GM19463 (cell line): ENCODE measurements around the gene PRKCA.
A peak's percentile ranks its signal among the peaks of the same experiment; 100 is the strongest.

ENCODE experiments used
- ATAC-seq: cut with Tn5 transposase; IDR thresholded peaks from one replicate; pipeline ENCODE4 v1.9.1; 2021; ENCODE audit warnings: mild to moderate bottlenecking, moderate library complexity; ENCODE audit not compliant: unreplicated experiment

The PRKCA gene

DNA sequence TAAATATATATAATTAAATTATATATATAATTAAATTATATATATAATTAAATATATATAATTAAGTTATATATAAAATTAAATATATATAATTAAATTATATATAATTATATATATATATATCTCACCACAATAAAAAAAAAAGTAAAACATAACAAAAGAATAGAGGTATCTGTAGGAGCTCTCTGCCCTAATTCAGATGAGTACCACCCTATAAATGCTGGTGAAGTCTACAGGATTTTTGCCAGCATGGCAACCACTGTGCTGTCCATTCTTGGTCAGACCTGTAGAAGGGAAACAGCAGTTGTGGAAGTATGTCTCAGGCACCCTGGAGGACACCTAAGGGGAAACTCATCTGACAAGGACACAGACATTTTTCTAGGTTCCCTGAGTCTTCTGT is 259.7 kb downstream of the PRKCA start:
- ATAC-seq: no peak

DNA sequence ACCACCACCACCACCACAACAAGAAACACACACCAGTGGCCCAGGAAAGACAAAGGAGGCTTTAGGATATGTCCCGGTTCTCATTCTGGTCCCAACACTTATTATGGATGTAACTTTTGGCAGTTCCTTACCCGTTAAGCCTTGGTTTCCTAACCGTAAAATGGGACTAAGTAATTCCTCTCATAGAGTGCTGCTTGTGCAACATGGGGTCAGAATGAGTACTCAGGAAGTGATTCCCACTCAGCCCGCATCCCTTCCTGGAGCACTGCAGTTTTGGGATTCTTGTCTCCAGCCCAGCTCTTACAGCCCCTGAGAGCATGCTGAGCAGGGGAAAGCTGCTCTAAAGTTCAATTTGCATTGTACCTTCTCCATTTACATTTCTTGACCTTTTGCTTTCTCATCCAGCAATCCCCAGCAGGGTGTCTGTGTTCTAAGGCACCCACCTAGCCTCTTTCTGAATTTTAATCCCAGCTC is 262.6 kb downstream of the PRKCA start:
- ATAC-seq: no peak

DNA sequence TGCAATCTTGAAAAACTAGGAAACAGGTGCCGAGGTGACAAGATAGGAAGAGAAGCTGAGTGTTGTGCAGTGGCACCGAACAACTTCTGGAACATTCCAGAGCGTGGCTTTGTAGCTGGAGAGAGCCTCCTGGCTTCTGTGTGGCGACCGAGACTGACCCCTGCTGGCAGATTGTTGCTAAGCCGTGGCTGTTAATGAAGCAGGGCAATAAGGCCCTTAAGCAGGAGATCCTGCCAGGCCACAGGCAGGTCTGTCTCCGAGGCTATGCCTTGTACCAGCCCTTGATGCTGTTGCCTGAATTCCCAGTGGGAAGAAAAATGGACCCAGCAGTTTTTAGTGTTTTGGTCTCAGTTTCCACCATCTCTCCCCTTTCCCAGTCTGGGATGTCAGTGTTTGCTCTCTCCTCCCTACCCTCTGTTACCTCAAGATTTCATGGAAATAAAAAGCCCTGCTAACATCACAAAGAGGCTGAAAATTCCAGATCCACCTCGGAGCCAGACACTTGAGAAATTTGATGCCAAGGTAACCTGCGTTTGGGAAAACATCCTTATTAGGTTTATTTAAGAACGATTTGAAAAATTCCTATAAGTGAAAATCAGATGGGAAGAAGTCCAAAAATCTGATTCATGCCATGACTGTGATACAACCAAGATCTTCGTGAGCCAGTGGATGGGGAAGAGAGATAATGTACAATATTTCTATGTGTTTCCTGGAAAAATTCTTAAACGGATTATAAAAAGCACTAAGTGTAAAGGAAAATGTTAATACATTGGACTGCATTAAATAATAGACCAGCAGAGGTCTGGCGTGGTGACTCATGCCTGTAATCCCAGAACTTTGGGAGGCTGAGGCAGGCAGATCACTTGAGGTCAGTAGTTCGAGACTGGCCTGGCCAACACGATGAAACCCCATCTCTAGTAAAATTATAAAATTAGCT is 265.1 kb downstream of the PRKCA start:
- ATAC-seq: peak; percentile 54

DNA sequence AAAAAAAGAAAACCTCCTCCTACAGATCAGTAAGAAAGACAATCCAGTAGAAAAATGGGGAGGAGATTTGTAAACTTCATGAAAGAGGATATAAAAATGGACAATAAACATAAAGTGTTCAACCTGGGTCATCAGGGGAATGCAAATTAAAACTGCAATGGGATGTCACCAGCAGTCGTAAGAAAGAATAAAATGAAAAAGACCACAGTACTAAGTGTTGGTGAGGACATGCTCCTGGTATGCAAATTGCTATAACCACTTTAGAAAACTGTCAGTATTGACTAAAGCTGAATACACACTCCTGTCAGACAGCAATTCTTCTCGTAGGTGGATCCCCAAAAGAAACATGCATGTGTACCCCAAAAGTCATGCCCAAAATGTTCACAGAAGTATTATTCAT is 267.2 kb downstream of the PRKCA start:
- ATAC-seq: no peak

DNA sequence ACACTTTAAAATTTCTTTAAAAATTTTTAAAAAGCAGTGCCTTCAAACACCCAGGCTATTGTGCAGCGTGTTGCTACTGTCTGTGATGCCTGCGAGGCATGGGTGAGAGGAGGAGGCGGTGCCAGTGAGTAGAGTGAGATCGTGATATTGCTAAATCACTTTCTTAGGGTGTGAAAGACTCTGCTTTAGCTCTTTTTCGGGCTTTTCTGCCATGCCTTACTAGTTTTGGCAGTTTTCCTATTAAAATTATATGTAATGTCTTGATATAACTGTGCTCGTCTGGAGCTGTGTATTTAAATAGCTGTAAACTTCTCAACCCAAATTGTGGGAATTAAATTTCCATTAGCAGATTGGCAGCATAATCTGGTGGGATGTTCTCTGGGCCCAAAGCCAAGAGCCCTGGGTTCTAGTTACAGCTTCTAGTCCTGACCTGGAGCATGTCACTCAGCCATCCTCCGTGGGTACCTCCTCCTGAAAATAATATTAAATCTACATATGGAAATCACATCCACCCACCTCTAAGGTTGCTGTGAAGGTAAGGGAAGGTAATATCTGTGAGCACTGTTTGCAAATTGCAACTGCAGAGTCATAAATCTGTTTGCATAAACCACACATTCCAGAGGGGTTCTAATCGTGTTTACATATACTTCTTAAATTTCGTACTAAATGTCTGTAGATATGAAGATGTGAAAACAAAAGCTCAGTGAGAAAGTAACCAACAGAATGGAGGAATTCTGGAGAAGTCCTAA is 268.2 kb downstream of the PRKCA start:
- no peak for ATAC-seq

DNA sequence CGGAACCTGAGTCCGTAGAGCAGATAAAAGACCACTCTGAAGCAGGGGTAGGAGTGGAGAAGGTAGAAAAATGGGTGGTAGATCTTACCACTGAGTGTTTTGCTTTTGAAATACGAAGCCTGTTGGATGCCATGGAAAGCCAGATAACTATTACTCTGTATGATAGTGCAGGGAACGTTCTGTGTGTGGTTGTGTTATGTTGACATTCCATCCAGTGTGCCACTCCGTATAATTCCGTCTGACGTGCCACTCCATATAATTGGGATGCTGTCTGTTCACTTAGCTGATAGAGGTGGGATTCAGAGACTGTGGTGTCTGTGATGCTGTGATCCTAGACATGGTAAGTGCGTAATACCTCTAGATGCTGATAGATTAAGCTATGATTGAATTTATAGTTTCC is 269.3 kb downstream of the PRKCA start:
- ATAC-seq: no peak

DNA sequence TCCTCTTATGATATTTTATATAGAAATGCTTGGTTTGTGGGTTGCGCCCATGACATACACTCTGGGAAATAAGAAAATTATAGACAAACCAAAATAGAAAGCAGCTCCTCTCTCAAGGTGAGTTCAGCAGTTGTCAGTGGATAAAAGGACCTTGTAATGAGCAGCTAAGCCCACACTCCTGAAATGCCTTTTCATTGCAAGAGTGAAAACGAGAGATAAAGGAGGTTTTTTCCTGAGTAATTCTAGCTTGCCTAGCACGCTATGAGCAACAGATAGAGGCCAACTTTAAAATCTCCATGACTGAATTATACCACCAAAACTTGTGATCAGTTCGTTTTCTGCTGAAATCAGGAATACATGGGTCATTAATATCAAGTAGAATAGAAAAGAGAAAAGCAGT is 270.7 kb downstream of the PRKCA start:
- ATAC-seq: no peak

DNA sequence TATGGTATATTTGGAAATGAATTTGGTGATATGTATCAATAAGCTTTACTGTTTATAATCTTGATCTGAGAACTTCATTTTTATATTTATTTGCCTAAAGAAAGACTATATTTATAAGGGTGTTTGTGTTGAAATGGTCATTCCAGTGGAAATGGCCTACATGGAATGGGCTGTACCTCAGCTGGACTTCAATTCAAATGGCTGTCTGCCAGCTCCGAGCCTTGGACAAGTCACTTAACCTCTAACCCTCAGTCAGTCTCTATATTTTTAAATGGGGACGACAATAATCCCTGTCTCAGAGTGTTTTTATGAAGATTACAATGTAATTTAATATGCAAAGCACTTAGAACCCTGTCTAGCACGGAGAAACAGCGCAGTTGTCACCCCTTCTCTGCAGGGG is 271.7 kb downstream of the PRKCA start:
- no peak for ATAC-seq

DNA sequence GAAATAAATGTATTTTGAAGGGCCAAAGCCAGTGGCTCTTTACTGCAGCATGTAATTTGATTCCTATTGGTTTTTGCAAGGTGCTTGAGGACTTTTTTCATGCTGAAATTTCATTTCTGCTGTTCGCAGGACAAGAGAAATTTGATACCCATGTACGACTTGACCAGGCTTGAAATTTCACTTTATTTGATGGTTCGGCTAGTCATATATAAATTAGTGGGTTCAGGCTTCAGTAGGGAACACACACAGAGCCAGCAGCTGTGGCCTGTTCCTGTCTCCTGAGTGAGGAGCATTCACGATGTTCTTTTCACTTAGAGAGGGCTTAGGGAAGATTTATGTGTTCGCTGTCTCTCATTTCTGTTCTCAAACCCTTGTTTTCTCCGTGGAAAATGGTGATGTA is 274.1 kb downstream of the PRKCA start:
- no peak for ATAC-seq

DNA sequence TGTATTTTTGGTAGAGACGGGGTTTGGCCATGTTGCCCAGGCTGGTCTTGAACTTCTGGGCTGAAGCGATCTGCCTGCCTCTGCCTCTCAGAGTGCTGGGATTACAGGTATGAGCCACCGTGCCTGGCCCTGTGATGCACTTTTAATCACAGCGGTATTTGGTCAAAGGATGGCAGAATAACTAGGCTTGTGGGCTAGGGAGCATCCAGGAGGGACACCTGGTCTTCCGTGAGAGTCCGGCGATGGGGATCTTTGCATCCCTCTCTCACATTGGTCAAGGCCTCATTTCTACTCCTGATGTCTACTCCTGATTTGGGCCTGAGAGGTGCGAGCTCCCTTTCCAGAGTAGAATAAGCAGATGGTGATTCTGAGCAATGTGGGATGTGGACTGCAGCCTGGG is 274.6 kb downstream of the PRKCA start:
- ATAC-seq: no peak

DNA sequence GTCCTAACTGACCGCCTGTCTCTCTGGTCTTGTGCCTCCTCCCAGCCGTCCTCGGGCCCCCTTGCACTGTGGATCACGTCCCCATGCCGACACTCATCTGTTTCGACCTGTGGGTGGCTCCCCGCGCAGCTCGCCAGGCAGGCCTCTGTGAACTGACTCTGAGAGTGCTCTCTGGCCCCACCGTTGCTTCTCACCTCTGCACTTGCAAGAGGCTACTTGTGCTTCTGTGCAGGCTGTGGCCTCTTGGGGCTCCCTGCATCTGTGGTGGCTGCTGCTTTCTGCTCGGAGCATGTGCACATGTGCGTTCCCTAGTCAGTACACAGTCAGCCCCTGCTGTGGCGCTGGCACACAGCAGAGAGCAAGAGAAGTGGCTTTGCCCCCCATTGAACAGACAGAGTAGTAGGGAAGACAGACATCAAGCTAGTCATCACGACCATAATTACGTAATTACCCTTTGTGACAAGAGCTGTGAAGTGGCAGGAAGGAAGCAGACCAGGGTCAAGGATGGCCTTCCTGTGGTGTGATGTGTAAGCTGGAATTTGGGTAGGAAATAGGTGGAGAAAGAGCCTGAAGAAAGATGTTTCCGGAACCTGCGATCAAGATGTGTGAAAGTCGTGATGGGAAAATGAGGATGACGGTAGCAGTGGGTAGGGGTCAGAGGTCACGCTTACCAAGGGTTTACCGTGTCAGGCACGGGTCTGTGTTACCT is 276.5 kb downstream of the PRKCA start:
- no peak for ATAC-seq

DNA sequence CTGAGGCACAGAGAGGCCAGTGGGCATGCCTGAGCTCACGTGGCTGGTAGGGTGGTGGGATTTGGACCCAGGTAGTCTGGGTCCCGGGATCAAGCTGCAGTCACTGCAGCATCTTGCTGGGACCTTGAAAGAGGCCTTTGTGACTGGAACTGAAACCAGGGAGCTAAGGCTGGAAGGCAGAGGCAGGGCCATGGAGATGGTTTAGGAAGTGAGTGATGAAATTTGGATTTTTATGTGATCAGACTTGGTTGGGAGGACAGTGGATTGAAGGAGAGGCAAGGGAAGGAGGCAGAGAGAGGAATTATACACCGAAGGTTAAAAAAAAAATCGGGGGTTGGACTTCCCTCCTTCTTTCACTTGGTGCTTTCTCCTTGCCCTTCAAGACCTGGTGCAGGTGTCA is 277.1 kb downstream of the PRKCA start:
- ATAC-seq: no peak

DNA sequence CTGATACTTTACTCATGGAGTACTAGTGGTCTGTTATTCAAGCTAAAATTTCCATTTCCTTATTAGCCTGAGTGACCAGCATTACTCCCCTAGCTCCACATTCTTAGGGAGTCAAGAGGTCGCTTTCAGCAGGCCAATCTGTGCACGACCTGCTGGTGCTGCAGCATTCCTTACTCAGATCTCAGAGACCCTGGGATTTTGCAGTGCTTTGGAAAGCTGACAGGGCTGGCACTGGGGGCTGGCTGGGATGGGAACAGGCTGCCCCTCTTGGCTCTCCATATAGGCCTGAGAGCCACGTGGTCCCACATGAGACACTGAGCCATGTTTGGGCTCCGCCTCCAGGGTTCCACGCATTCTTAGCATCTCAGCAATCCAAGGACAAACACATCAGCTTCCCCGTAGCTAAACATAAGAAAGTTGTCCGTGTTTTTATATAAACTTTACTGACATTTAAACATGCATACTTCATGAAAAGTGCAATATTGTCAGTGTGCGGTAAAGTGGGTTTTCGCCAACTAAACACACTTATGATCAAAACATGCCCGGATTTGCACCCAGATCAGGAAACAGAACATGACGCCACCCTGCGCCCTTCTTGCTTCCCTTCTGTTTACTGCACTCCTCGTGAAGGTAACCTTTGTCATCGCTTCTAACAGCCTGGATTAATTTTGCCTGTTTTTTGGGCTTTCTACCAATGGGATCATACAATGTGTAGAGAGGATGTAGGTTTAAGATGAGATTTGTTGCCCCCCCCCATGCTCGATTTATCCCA is 278.0 kb downstream of the PRKCA start:
- ATAC-seq: no peak

DNA sequence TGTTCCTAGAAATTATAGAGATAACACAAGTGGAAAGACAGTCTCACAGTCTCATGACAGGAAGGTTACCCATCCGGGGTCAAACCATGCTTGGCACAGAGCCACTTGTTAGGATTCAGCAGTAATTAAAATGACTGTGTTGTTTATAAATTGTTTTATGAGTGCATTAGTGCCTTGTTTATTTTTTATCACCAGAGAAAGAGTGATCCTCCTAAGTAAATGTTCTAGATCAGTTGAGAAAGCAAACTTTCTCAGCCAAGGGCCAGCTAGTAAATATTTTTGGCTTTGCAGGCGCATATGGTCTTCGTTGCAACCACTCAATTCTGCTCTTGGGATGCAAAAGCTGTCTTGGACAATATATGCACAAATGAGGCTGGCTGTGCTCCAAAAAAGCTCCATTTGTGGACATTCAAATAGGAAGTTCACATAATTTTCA is 278.6 kb downstream of the PRKCA start:
- ATAC-seq: no peak

DNA sequence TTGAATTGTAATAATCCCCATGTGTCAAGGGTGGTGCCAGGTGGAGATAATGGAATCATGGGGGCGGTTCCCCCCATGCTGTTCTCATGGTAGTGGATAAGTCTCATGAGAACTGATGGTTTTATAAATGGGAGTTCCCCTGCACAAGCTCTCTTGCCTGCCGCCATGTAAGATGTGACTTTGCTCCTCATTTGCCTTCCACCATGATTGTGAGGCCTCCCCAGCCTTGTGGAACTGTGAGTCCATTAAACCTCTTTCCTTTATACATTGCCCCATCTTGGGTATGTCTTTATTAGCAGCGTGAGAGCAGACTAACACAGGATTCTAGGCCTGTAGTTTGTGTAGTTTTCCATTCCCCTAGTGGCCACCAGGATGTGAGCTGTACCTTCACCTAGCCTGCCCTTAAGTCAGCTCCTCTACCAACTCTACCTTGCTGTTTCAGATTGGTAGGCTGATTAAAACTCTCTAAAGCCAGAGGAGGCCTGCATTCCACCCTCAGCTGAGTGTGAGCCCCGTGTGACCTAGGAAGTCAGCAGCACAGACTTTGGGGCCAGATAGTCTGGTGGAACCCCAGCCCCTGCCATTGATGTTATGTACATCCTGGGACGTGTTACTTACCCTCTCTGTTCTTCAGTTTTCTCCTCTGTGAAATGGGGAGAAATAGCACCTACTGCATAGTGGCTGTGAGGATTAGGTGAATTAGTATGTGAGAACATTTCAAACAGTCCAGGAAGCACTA is 280.1 kb downstream of the PRKCA start:
- no peak for ATAC-seq

DNA sequence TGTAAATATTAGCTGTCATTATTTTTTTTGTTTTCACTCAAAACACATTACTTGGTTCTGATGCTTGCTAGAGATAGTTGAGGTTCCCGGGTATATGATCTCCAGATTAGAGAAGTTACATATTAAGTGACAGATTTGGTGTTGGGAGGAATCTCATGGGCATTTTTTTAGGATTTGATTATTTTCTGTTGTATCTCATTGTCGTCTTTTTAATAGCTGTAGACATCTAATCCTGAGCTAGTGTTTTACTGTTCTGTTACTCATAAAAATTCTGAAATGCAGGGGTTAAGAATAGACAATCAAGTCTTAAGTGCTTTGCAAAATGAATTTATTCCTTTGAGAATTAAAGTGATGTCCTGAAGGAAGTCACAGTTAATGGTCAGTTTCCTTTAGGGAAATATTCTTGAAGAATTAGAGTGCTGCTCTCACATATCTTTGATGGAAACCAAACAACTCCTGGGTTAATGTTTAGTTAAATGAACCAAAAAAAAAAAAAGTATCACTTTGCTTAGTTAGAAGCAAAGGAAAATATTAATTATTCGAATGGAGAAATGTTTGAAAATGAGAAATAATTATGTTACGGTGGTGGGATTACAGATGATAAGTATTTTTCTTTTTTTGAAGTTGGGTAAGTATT is 280.8 kb downstream of the PRKCA start:
- ATAC-seq: no peak

DNA sequence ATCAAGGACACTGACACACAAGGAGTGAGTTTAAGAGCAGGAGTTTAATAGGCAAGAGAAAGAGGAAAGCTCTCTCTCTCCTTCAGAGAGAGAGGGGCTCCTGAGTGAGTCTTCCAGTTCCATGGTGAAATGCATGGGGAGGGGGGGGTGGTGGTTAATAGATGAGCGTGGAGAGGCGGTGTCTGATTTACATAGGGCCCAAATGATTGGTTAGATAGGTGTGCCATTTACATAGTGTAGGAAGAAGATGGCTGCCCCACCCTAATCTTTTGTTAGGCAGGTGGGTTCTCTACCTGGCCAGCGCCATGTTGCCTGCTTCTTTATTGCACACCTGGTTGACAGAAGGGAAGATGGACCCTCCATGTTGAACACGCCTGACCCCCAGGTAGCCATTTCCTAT is 282.5 kb downstream of the PRKCA start:
- no peak for ATAC-seq

DNA sequence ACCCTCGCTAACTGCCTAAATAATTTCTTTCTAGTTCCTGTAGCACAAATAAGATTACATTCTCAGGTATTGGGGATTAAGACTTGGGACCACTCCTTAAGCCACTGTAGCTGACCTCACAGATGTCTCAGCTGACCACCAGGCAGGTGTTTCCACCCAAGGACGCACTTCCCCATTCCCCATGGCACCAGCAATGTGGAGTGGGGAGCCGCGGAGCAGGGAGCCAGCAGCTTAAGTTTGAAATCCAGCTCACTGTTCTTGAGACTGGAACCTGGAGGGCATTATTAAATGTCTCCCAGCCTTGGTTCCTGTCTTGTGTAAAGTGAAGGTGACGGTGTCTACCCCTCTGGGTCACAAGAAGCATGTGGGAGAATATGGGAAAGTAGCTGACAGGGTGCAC is 283.1 kb downstream of the PRKCA start:
- ATAC-seq: no peak

DNA sequence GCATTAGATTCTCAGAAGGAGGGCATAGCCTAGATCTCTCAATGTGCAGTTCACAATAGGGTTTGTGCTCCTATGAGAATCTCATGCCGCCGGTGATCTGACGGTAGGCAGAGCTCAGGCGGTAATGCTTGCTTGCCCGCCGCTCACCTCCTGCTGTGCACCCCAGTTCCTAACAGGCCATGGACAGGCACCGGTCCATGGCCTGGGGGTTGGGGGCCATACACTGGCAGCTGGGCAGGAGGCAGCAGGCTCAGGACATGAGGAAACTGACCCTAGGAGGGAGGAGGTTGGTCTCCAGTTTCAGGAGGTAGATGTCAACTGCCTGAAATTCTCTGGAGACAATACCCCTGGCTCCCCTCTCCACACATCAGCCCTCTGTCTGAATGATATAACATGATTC is 287.5 kb downstream of the PRKCA start:
- ATAC-seq: no peak

DNA sequence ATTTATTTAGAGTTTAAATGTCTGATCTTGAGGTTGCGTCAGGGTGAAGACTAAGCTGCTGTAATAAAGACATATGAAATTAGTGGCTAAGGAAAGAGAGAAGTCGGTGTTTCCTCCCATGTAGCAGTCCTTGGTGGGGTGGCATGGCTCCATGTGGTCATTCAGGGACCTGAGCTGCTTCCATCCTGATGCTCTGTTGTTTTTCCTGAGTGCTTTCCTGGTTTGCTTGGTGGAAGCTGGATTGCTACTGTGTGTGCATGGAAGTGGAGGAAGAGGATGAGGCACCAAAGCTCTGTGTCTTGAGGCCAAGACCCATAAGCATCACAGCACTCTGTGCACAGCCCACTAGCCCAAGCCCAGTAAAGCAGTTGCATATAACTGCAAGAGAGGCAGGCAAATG is 290.7 kb downstream of the PRKCA start:
- no peak for ATAC-seq
